ENCODE measurements around the gene IGSF1.

DNA sequence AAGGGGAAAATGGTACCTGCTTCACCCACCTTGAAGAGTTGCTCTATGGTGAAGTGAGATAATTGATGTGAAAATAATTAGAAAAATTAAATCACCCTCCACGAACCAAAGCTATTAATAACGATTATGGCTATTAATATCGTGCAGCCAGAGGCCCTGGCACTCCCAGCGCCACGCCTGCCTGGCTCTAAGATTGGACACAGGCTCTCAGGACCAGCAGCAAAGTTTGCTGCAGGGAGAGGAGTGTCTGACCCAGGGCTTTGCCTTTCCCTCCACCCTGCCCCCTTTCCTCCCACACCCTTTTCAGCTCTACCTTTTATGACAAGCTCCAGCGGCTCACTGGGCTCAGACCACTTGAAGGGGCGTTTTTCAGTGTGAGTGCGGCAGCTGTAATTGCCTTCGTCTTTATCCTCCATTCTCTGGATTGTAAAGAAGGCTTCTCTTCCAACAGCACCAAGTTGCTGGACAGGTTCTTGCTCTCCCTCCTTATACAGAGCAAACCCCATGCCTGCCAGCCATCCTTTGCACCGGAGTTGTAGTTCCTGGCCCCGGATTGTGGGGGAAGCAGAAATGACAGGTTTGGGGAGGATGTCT lies 11.5 kb downstream of the IGSF1 start:
- TF ChIP-seq EZH2 (IDR thresholded peaks at IDR 0.05): no peak
- TF ChIP-seq POLR2AphosphoS5 (IDR thresholded peaks at IDR 0.05; ENCODE audit: borderline replicate concordance, low read depth, low read length): no peak
- TF ChIP-seq FOXP2 (optimal IDR thresholded peaks at IDR 0.05; ENCODE audit: control extremely low read depth, extremely low read length, insufficient read depth): no peak

Data from SK-N-MC (cell line).